HPDE6-E6E7 (cell line): ENCODE measurements around the gene CHST9.

Experiments used
- DNase-seq: peaks from one replicate; pipeline ENCODE4 v3.0.0; 2011; ENCODE audit warnings: missing footprints; ENCODE audit errors: extremely low spot score

Gene CHST9

GRCh38 chr18:26864658-26865057 is 320.4 kb downstream of the CHST9 start:
- DNase-seq: no peak

- no peak for DNase-seq
These were observed 321.1 kb downstream of the CHST9 start for GRCh38 chr18:26863921-26864497.

- DNase-seq: no peak
These were observed 321.8 kb downstream of the CHST9 start for GRCh38 chr18:26863122-26863879.

- no peak for DNase-seq
These were observed 323.0 kb downstream of the CHST9 start for GRCh38 chr18:26862084-26862483.
